Dedifferentiated amniotic fluid mesenchymal stem cell (primary cell): ENCODE results near the gene PAK1IP1.
"Not testable (repeated sequence)": the region's sequence is repeated elsewhere in the genome, so short reads cannot be mapped to it uniquely, and the experiment has no call there.

Source experiments
- DNase-seq: peaks from one replicate; pipeline ENCODE4 v3.0.0-alpha.2; 2016; ENCODE audit errors: extremely low spot score

Gene PAK1IP1, protein sequence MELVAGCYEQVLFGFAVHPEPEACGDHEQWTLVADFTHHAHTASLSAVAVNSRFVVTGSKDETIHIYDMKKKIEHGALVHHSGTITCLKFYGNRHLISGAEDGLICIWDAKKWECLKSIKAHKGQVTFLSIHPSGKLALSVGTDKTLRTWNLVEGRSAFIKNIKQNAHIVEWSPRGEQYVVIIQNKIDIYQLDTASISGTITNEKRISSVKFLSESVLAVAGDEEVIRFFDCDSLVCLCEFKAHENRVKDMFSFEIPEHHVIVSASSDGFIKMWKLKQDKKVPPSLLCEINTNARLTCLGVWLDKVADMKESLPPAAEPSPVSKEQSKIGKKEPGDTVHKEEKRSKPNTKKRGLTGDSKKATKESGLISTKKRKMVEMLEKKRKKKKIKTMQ

DNA sequence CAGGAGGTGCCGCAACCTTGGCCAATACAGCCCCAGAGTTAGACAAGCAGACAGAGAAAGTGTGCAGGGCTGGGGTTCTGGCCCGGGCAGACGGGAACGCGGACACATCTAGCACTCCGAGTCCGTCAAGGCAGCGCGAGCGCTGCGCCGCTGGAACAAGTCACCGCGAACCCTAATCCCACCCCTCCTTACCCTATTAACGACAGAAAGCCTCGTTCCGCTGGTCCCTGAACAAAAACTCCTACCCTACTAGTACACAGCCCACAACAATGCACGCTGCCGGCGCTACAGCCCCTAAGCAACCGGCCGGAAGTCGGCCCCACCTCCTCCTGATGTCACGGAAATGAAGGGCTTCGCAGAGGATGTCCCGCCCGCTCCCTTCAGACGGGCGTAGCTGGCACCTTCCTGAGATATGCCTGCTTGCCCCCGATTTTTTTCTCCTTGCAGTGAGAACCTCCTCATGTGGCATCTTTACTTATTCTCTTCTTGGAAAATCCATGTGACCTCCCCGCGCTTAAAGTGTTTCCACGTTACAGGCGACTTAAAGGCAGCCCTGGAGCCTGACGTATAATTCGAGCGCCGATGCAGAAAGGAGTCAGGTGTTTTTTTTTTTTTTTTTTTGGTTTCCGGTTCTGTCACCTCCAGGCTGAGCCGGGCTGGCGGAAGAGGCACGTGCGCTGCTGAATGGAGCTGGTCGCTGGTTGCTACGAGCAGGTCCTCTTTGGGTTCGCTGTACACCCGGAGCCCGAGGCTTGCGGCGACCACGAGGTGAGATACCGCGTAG lies at the start of gene PAK1IP1, which contains the start of gene C6orf52:
TSS of gene PAK1IP1 (plus strand) at position 671 of the 784 bp plus-strand sequence. CDS start at position 685, 14 bp downstream.
TSS of gene C6orf52 (minus strand) at position 315 of the 784 bp plus-strand sequence. CDS start 7,066 bp downstream, outside the sequence.
- peak; percentile 93 for DNase-seq

DNA sequence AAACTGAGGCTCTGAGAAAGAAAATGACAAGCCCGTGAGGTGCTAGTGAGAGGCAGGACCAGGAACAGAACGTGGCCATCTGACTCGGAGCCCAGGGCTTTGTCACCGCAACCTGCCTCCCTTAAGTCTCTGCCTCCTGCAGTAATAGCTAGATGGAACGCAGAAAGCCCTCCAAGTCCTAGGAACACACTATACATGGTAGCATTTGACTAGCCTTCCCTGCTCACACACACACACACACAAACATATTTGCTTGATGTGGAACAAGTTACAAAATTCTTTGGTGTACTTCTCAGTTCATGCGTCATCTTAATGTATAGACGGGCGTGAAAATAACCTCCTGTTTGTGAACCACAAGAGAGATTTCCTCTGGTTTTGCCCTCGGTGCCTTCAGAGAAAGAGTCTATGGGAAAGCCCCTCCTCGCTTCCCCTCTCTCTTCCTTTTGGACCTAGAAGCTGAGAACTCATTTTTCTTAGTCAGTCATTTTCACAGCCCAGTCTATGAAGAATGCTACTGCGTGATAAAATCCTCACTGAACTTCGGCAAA lies 39.2 kb upstream of the PAK1IP1 start:
- DNase-seq, result no peak

DNA sequence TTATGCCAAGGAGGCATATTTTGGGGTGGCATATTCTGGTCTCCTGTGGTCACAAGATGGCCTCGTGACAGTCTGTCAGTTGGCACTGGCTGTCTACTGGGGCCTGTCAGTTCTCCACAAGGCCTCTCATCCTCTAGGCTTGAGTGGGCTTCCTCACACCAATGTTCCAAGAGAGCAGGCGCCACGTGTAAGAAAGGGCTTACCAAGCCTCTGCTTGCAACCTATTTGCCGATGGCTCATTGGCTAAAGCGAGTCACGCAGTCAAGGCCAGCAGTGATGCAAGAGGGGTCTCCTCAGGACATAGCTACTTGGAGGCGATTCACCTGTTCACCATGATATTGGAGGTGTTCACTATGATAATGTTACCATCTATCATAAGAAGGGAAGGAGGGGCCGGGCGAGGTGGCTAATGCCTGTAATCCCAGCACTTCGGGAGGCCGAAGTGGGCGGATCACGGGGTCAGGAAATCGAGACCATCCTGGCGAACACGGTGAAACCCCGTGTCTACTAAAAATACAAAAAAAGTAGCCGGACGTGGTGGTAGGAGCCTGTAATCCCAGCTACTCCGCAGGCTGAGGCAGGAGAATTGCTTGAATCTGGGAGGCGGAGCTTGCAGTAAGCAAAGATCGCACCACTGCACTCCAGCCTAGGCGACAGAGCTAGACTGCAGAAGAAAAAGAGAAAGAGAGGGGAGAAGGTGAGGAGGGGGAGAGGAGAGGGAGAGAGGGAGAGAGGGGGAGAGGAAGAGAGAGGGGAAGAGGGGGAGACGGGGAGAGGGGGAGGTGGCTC lies 35.7 kb upstream of the PAK1IP1 start:
- no peak for DNase-seq

DNA sequence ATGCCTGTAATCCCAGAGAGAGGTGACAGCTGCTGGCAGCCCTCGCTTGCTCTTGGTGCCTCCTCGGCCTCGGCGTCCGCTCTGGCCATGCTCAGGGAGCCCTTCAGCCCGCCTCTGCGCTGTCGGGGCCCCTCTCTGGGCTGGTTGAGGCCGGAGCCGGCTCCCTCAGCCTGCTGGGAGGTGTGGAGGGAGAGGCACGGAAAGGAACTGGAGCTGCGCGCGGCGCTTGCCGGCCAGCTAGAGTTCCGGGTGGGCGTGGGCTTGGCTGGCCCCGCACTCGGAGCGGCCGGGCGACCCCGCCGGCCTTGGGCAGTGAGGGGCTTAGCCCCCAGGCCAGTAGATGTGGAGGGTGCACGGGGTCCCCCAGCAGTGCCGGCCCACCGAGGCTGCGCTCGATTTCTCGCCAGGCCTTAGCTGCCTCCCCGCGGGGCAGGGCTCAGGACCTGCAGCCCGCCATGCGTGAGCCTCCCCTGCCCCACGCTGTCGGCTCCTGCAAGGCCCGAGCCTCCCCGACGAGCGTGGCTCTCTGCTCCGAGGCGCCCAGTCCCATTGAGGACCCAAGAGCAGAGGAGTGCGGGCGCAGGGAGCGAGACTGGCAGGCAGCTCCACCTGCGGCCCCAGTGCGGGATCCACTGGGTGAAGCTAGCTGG lies 34.9 kb upstream of the PAK1IP1 start:
- no peak for DNase-seq

DNA sequence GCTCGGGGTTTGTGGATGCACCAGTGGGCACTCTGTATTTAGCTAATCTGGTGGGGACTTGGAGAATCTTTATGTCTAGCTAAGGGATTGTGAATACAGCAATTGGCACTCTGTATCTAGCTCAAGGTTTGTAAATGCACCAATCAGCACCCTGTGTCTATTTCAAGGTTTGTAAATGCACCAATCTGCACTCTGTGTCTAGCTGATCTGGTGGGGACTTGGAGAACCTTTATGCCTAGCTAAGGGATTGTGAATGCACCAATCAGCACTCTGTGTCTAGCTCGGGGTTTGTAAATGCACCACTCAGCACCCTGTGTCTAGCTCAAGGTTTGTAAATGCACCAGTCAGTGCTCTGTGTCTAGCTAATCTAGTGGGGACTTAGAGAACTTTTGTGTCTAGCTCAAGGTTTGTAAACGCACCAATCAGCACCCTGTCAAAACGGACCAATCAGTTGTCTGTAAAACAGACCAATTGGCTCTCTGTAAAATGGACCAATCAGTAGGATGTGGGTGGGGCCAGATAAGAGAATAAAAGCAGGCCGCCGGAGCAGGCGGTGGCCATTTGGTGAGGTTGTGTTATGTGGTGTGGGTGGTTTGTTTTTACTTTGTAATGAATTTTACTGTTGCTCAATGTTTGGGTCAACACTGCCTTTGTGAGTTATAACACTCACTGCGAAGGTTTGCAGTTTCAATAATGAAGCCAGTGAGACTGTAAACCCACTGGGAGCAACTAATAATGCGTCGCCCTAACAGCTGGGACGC lies 34.2 kb upstream of the PAK1IP1 start:
- not testable (repeated sequence) for DNase-seq

DNA sequence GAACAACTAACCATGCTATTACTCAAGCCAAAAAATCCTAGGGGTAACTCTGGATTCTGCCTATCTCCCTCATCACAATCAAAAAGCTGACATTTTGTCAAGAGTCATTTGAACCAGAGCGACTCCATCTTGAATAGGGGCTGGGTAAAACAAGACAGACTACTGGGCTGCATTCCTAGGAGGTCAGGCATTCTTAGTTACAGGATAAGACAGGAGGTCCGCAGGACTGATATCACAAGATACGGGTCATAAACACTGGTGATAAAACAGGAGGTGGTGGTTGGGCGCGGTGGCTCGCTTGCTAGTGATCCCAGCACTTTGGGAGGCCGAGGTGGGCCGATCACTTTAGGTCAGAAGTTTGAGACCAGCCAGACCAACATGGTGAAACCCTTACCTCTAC lies 32.6 kb upstream of the PAK1IP1 start:
- DNase-seq, result no peak

DNA sequence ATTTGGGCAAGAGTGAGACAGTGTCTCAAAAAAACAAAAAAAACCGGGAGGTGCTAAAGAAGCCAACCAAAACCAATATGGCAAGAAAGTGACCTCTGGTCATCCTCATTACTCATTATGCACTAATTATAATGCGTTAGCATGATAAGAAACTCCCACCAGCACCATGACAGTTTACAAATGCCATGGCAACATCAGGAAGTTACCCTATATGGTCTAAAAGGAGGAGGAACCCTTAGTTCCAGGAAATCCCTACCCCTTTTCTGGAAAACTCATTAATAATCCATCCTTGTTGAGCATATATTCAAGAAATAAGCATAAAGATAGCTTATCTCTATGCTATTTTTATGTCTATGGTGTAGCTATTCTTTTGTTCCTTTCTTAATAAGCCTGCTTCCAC lies 32.0 kb upstream of the PAK1IP1 start:
- DNase-seq, result no peak

DNA sequence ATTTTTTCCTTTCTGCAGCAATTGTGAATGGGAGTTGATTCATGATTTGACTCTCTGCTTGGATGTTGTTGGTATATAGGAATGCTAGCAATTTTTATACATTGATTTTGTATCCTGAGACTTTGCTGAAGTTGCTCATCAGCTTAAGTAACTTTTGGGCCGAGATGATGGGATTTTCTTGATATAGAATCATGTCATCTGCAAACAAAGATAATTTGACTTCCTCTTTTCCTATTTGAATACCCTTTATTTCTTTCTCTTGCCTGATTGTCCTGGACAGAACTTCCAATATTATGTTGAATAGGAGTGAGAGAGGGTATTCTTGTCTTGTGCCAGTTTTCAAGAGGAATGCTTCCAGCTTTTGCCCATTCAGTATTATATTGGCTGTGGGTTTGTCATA lies 29.2 kb upstream of the PAK1IP1 start:
- not testable (repeated sequence) for DNase-seq

DNA sequence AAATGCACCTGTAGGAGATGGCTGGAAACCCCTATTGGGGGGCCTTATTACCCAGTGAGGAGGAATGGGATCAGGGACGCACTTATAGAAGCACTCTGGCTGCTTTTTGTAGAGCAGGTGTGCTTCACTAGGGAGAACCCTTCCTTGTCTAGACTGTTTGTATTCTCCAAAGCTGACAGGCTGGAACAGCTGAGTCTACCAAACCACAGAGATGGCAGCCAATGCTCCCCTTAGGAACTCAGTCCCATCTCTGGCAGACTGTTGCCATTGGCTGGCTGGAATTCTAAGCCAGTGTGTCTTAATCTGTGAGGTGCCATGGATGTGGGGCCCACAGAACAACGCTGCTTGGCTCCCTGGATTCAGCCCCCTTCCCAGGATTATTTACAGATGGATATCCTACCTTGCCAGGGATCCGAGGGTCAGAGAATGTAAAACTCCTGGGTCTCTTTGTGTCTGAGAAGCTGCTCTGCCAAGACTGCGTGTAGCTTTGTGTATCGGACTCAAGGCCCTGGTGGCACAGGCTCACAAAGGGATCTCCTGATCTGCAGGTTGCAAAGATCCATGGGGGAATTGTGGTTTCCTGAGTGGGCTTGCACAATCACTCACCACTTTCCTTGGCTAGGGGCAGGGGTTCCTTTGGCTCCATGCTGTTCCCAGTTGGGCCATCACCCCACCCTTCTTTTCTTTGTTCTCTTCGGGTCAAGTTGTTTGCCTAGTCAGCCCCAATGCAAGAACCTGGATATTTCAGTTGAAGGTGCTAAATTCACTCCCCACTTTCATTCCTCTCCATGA lies 26.4 kb upstream of the PAK1IP1 start:
- DNase-seq, result no peak

DNA sequence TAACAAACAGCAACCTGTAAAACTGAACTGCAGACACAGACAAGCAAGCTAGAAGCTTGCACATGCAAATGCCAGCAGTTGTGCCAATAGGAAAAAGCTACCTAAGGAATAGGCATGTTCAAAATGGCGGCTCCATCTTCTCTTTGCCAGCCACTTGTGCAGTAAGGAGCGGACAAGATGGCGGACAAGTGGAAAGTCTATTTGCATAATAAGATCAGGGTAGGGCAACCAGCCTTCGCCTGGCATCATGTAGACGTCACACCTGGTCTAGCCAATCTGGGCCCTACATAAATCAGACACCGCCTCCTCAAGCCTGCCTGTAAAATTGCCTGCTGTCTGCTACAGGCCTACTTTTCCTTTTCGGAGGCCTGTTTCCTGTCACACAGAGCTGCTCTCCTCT lies 18.4 kb upstream of the PAK1IP1 start:
- no peak for DNase-seq

DNA sequence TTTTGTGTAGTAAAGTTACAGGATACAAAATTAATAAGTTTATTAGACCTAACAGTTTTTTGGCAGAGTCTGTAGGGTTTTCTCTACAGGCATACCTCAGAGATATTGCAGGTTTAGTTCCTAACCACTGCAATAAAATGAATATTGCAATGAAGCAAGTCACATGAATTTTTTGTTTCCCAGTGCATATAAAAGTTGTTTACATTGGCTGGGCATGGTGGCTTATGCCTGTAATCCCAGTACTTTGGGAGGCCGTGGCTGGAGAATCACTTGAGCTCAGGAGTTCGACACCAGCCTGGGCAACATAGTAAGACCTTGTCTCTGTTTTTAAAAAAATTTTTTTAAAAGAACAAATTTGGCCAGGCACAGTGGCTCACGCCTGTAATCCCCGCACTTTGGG lies 16.3 kb upstream of the PAK1IP1 start:
- DNase-seq, result no peak

DNA sequence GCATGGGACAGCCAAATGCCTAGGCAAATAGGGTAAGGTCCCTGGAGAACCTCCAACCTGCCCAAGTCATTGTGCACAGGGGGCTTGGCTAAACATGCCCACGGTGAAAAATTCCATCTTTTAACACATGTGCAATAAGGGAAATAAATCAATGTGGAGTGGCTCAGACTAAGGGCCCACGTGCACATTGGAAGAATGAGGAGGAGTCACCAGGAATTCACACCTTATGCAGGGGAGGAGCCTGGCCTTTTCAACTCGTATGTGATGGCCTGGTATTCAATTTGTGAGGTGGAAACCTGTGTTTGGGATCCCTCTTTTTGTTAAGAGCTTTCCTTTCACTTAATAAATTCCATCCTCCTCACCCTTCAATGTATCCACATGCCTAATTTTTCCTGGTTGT lies 13.0 kb upstream of the PAK1IP1 start:
- DNase-seq, result no peak

DNA sequence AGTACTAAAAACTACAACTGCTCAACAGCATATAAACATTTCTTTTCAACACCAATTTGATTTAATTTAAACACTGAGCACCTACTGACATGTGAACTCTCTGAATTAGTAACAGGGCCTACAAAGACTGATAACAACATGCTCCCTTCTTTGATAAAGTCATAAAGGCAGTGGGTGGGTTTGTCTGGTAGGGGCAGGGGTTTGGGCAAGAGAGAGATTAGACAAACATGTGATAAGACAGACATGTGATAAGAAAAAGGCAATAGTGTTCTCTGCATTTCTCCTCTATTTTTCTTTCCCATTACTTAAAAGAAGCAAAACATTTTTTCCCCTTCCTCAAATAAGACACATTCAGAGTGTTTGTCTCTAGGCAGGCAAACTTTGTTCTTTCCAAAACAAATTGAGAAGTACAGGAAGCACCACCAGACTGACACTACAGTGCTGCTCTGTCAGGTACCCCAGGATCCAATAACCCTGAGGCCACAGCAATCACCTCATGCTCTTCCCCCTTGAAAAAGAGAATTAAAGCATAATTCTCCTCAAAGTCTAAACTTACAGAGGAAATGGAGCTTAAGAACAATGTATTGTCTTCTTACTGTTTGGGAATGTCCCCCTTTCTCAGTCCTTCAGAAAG lies 12.3 kb upstream of the PAK1IP1 start:
- no peak for DNase-seq

DNA sequence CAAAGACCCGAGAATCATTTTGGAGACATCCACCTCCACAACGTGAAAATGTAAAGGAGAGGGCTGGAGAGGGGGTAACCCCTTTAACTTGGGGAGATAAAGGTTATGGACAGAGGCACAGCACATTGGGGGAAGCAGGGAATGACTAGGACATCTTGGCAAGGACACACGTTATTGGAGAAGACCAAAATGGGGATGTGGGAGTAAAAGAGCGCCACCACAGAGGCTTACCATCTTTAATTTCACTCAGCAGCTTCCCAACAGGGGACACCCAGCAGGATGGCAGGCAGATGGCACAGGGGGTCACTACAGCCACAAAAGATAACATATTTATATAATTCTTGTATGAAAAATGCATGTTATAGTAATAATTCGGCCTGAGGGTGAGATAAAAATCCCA lies 10.2 kb upstream of the PAK1IP1 start:
- no peak for DNase-seq

DNA sequence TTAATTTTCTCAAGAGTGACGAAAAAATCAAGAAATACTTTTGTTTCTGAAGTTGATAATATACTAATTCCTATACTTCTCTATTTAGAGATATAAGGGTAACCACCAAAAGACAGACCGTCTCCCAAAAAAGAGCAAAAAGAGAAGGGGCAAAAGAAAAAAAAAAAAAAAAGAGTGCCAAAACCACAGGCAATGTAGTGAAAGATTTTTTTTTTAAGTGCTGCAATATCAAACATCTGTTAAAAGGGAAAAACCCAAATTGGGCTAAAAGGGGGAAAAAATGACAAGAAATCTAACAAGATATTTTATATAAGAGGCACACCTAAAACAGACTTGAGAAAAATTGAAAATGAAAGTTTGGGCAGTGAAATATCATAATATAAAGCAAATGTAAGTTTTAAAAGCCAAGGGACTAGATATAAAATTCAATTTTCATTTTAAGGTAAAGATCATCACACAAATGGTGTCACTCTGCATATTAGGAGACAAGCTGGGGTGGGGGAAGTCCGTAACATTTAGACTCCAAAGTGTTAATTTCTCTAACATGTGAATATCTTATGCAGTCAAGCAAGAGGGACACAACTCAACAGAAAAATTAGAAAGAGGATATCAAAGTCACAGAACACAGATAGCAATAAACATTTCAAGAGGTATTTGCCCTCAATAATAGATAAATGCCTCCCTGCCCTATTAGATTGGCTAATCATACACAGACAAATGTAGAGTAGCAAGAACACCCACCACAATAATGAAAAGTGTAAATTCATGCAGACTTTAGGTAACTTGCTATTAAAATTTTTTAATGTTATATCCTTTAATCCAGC lies 9.5 kb upstream of the PAK1IP1 start:
- no peak for DNase-seq

DNA sequence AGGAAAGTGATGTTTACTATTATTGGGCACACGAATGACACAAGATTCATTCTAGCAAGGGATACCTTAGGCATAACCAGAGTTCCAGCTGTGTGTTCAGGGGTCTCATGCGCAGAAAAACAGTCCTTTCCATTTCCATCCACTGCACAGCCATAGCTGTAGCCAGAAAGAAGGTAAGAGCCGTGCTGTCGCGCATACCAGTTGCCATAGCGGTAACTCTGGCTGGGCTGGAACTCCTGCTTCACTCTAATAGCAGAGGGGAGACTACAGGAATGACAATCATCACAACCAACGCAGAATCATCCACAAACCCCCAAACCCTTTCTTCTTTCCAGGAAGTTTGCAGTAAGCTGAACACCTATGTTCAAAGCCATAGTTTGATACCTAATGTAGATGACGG lies 7.9 kb upstream of the PAK1IP1 start:
- no peak for DNase-seq

DNA sequence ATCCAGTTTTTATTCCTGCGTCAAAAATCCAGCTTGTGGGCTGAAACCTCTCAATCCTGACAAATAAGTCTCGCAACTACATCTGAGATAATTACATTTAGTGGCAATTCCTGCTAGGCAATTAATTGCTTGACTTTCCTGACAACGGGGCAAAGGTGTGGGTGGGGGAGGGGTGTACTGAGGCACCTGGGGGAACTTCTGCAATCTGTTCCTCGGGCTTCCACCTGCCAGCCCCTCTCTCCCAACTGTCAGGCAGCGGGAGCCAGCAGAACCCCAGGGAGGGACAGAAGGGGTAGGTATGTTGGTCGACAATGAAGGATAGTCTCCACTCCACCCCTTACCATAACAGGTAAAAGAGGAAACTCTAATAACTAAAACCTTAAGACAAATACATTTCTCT lies 7.2 kb upstream of the PAK1IP1 start:
- no peak for DNase-seq

DNA sequence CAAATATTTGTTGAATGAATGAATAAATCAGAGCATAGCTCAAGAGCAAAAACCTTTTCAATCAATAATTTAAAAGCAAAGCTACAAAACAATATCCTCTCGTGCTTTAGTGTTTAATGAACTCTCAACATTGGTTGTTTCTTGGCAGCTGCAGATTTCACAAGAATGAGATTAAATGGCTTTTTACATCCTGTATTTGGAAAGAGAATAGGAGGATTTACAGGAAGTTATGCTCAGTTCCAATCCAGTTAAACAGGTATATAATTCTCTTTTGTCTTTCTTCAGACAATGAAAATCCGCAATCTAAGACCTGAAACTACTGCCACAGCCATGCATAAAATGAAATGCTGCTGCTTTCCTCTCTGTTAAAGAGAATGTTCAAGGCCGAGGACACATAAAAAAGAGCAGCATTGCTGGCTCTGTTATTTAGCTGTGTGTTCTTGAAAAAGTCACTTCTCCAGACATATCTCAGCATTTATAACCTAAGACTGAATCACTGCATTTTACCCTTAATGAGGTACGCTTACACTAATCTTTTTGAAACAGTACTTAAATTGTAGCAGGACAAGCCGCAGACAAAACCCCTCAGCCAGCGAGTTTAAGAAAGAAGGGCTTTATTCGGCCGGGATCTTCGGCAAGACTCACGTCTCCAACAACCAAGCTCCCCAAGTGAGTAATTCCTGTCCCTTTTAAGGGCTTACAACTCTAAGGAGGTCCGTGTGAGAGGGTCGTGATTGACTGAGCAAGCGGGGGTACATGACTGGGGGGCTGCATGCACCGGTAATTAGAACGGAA lies 3.9 kb upstream of the PAK1IP1 start:
- no peak for DNase-seq
